ENCODE measurements around the gene CLC. TPM values are rescaled to one million over a fixed set of nuclear protein-coding genes. Genes with fewer than 3 reads are reported as not detected.

CLC gene
- total and polyA plus RNA-seq, 2 experiments from 2014 or later: not detected

- Histone ChIP-seq H3K9me3 (ENCODE audit: low read depth) (no peaks in the 10 kb centered on the region), H3K27ac (no peak overlapping the region), H3K4me2 (no peak overlapping the region), H3K4me1 (ENCODE audit: insufficient read depth) (no peaks in the 10 kb centered on the region), H3K9me2 (replicated peaks; ENCODE audit: insufficient read depth) (no peaks in the 10 kb centered on the region), H3K36me3 (replicated peaks; ENCODE audit: insufficient read depth, low read depth) (no peaks in the 10 kb centered on the region), H3K4me3 (no peak overlapping the region), H3K27me3 (no peaks in the 10 kb centered on the region), H3K79me2 (no peaks in the 10 kb centered on the region), H4K20me1 (ENCODE audit: insufficient read depth, poor library complexity, severe bottlenecking) (no peaks in the 10 kb centered on the region), H2AFZ (no peak overlapping the region)
- 59% methylated on average over 4 of the region's 4 CpGs for WGBS (ENCODE audit: low lambda C conversion rate, missing lambda C conversion rate)
- TF ChIP-seq EZH2phosphoT487 (IDR thresholded peaks at IDR 0.05; ENCODE audit: low read depth, severe bottlenecking, unreplicated experiment) (no peak), CTCF (IDR thresholded peaks at IDR 0.05; ENCODE audit: poor library complexity) (no peak), EZH2 (IDR thresholded peaks at IDR 0.05; ENCODE audit: borderline replicate concordance) (no peak)
- no peak for DNase-seq (ENCODE audit: low spot score)
These were observed 8.2 kb downstream of the CLC start for GRCh38 chr19:39729594-39729993.

- 88% methylated on average over 6 of the region's 6 CpGs for WGBS (ENCODE audit: low lambda C conversion rate, missing lambda C conversion rate)
- Histone ChIP-seq H3K9me2 (replicated peaks; ENCODE audit: insufficient read depth) (no peaks in the 10 kb centered on the region), H2AFZ (no peak overlapping the region), H3K4me3 (no peak overlapping the region), H3K4me1 (ENCODE audit: insufficient read depth) (no peaks in the 10 kb centered on the region), H3K9me3 (ENCODE audit: low read depth) (no peaks in the 10 kb centered on the region), H3K36me3 (replicated peaks; ENCODE audit: insufficient read depth, low read depth) (no peaks in the 10 kb centered on the region), H3K27ac (no peak overlapping the region), H3K27me3 (no peaks in the 10 kb centered on the region), H4K20me1 (ENCODE audit: insufficient read depth, poor library complexity, severe bottlenecking) (no peaks in the 10 kb centered on the region), H3K79me2 (no peaks in the 10 kb centered on the region), H3K4me2 (no peak overlapping the region)
- TF ChIP-seq EZH2phosphoT487 (IDR thresholded peaks at IDR 0.05; ENCODE audit: low read depth, severe bottlenecking, unreplicated experiment) (no peak), EZH2 (IDR thresholded peaks at IDR 0.05; ENCODE audit: borderline replicate concordance) (no peak), CTCF (IDR thresholded peaks at IDR 0.05; ENCODE audit: poor library complexity) (no peak)
- no peak for DNase-seq (ENCODE audit: low spot score)
These were observed 9.8 kb downstream of the CLC start for GRCh38 chr19:39728040-39728439.

- Histone ChIP-seq H3K4me1 (ENCODE audit: insufficient read depth) (no peaks in the 10 kb centered on the region), H3K4me3 (no peak overlapping the region), H4K20me1 (ENCODE audit: insufficient read depth, poor library complexity, severe bottlenecking) (no peaks in the 10 kb centered on the region), H3K9me3 (ENCODE audit: low read depth) (no peaks in the 10 kb centered on the region), H3K36me3 (replicated peaks; ENCODE audit: insufficient read depth, low read depth) (no peaks in the 10 kb centered on the region), H3K27ac (no peak overlapping the region), H2AFZ (no peak overlapping the region), H3K9me2 (replicated peaks; ENCODE audit: insufficient read depth) (no peaks in the 10 kb centered on the region), H3K79me2 (no peaks in the 10 kb centered on the region), H3K27me3 (no peaks in the 10 kb centered on the region), H3K4me2 (no peak overlapping the region)
- no peak for DNase-seq (ENCODE audit: low spot score)
- WGBS (ENCODE audit: low lambda C conversion rate, missing lambda C conversion rate): 74% methylated on average over 10 of the region's 10 CpGs
- TF ChIP-seq EZH2 (IDR thresholded peaks at IDR 0.05; ENCODE audit: borderline replicate concordance): no peak
- no peak for TF ChIP-seq EZH2phosphoT487 (IDR thresholded peaks at IDR 0.05; ENCODE audit: low read depth, severe bottlenecking, unreplicated experiment)
- no peak for TF ChIP-seq CTCF (IDR thresholded peaks at IDR 0.05; ENCODE audit: poor library complexity)
These were observed 10.6 kb downstream of the CLC start for GRCh38 chr19:39727070-39727800.

Data from hepatocyte (in vitro differentiated cells).